Activated CD4-positive, alpha-beta T cell treated with anti-CD3 and anti-CD28 coated beads, Interleukin-2, amount 10 ng/mL, durations not matched to agents 7 days and 5 days (primary cell): Measurements from ENCODE around the gene CPE. TPM values are rescaled to one million over a fixed set of nuclear protein-coding genes. Genes with fewer than 3 reads are reported as not detected.

ENCODE experiments used
- CTCF ChIA-PET: fragments of 350-600 bp; sonication (Branson Sonifier 250); formaldehyde crosslinking; loops from one replicate; lab custom pipeline; 2021; ENCODE audit warnings: antibody characterized with exemption; lab: Charles Lee
- POLR2A ChIA-PET: fragments of 350-600 bp; sonication (Branson Sonifier 250); formaldehyde crosslinking; loops from one replicate; lab custom pipeline; 2021; ENCODE audit warnings: antibody characterized with exemption; lab: Charles Lee
- DNase-seq: peaks from one replicate; pipeline ENCODE4 v3.0.0-alpha.2; 2020
- H3K27ac Mint-ChIP-seq: one replicate; pipeline ENCODE4 v1.8.0; 2021; ENCODE audit warnings: mild to moderate bottlenecking, moderate library complexity, mixed read lengths
- H3K27me3 Mint-ChIP-seq: one replicate; pipeline ENCODE4 v1.8.0; 2021; ENCODE audit warnings: mixed read lengths
- H3K36me3 Mint-ChIP-seq: one replicate; pipeline ENCODE4 v1.8.0; 2021; ENCODE audit warnings: low read depth, mixed read lengths
- H3K4me1 Mint-ChIP-seq: one replicate; pipeline ENCODE4 v1.8.0; 2021; ENCODE audit warnings: mixed read lengths
- H3K4me3 Mint-ChIP-seq: one replicate; pipeline ENCODE4 v1.8.0; 2021; ENCODE audit warnings: mild to moderate bottlenecking, moderate library complexity, mixed read lengths
- H3K9me3 Mint-ChIP-seq: one replicate; pipeline ENCODE4 v1.8.0; 2021; ENCODE audit warnings: mixed read lengths
- total RNA-seq, 2 experiments: library from RNA; stranded (reverse); gene quantifications; one replicate each; pipeline ENCODE4 v1.2.3, GENCODE V29; 2021

The CPE gene
- total RNA-seq, 2 experiments from 2014 or later, result not detected

- DNase-seq, result no peak
- ChIA-PET POLR2A (no interaction called here), CTCF (no interaction called here)
- H3K27me3 Mint-ChIP-seq, result peaks cover 8% of the 10 kb centered on the region
- H3K4me3 Mint-ChIP-seq, result no peak overlapping the region
- H3K9me3 Mint-ChIP-seq, result no peaks in the 10 kb centered on the region
- no peak overlapping the region for H3K27ac Mint-ChIP-seq
- H3K4me1 Mint-ChIP-seq, result no peaks in the 10 kb centered on the region
- H3K36me3 Mint-ChIP-seq, result no peaks in the 10 kb centered on the region
Observed at GRCh38 chr4:165458471-165458870, 79.7 kb downstream of the CPE start.

GRCh38 chr4:165461159-165461821 is 82.5 kb downstream of the CPE start:
- DNase-seq, result no peak
- POLR2A ChIA-PET, result no interaction called here
- H3K27me3 Mint-ChIP-seq, result peaks cover 7% of the 10 kb centered on the region
- no peaks in the 10 kb centered on the region for H3K9me3 Mint-ChIP-seq
- H3K27ac Mint-ChIP-seq, result no peak overlapping the region
- CTCF ChIA-PET, result interaction anchor here (2.1 kb wide), 1 partner anchor 330 kb away, joined by 7 read pairs; no protein-coding TSS in a partner anchor
- no peaks in the 10 kb centered on the region for H3K4me1 Mint-ChIP-seq
- no peak overlapping the region for H3K4me3 Mint-ChIP-seq
- H3K36me3 Mint-ChIP-seq, result no peaks in the 10 kb centered on the region

GRCh38 chr4:165462009-165462408 is 83.2 kb downstream of the CPE start:
- Mint-ChIP-seq H3K4me1 (no peaks in the 10 kb centered on the region), H3K36me3 (no peaks in the 10 kb centered on the region), H3K27me3 (peaks cover 7% of the 10 kb centered on the region), H3K4me3 (no peak overlapping the region), H3K9me3 (no peaks in the 10 kb centered on the region), H3K27ac (no peak overlapping the region)
- CTCF ChIA-PET, result interaction anchor here (2.1 kb wide), 1 partner anchor 331 kb away, joined by 7 read pairs; no protein-coding TSS in a partner anchor
- no peak for DNase-seq
- POLR2A ChIA-PET, result no interaction called here

- Mint-ChIP-seq H3K36me3 (no peaks in the 10 kb centered on the region), H3K9me3 (no peaks in the 10 kb centered on the region), H3K4me1 (no peaks in the 10 kb centered on the region), H3K27me3 (peaks cover 3% of the 10 kb centered on the region), H3K4me3 (no peak overlapping the region), H3K27ac (no peak overlapping the region)
- CTCF ChIA-PET, result interaction anchor here (1.0 kb wide), 1 partner anchor 31 kb away, joined by 3 read pairs; no protein-coding TSS in a partner anchor
- DNase-seq, result no peak
- POLR2A ChIA-PET, result no interaction called here
Observed at GRCh38 chr4:165464376-165464775, 85.6 kb downstream of the CPE start.

- CTCF ChIA-PET, result interaction anchor here (1.0 kb wide), 2 partner anchors 31 to 334 kb away, joined by 3 to 4 read pairs; no protein-coding TSS in a partner anchor
- POLR2A ChIA-PET, result no interaction called here
- Mint-ChIP-seq H3K9me3 (no peaks in the 10 kb centered on the region), H3K4me1 (no peaks in the 10 kb centered on the region), H3K4me3 (no peak overlapping the region), H3K27ac (no peak overlapping the region), H3K36me3 (no peaks in the 10 kb centered on the region), H3K27me3 (peaks cover 3% of the 10 kb centered on the region)
- DNase-seq, result peak; percentile 23
Observed at GRCh38 chr4:165464813-165465381, 86.1 kb downstream of the CPE start.

- no peak overlapping the region for H3K4me3 Mint-ChIP-seq
- no peaks in the 10 kb centered on the region for H3K27me3 Mint-ChIP-seq
- DNase-seq, result no peak
- CTCF ChIA-PET, result interaction anchor here (0.9 kb wide), 1 partner anchor 339 kb away, joined by 3 read pairs; no protein-coding TSS in a partner anchor
- H3K36me3 Mint-ChIP-seq, result no peaks in the 10 kb centered on the region
- POLR2A ChIA-PET, result no interaction called here
- H3K27ac Mint-ChIP-seq, result no peak overlapping the region
- no peaks in the 10 kb centered on the region for H3K4me1 Mint-ChIP-seq
- H3K9me3 Mint-ChIP-seq, result peaks cover 12% of the 10 kb centered on the region
Observed at GRCh38 chr4:165470009-165470408, 91.2 kb downstream of the CPE start.

GRCh38 chr4:165472943-165473676 is 94.3 kb downstream of the CPE start:
- Mint-ChIP-seq H3K9me3 (peaks cover 12% of the 10 kb centered on the region), H3K36me3 (no peaks in the 10 kb centered on the region), H3K4me1 (no peaks in the 10 kb centered on the region), H3K27ac (no peak overlapping the region), H3K4me3 (no peak overlapping the region), H3K27me3 (no peaks in the 10 kb centered on the region)
- no peak for DNase-seq
- POLR2A ChIA-PET, result no interaction called here
- CTCF ChIA-PET, result no interaction called here

GRCh38 chr4:165474784-165475705 is 96.2 kb downstream of the CPE start:
- Mint-ChIP-seq H3K36me3 (no peaks in the 10 kb centered on the region), H3K27me3 (peaks cover 5% of the 10 kb centered on the region), H3K27ac (no peak overlapping the region), H3K4me3 (no peak overlapping the region), H3K4me1 (no peaks in the 10 kb centered on the region), H3K9me3 (peaks cover 12% of the 10 kb centered on the region)
- POLR2A ChIA-PET, result no interaction called here
- no peak for DNase-seq
- CTCF ChIA-PET, result no interaction called here

GRCh38 chr4:165475706-165476070 is 96.9 kb downstream of the CPE start:
- ChIA-PET CTCF (no interaction called here), POLR2A (no interaction called here)
- Mint-ChIP-seq H3K4me3 (no peak overlapping the region), H3K4me1 (no peaks in the 10 kb centered on the region), H3K27ac (no peak overlapping the region), H3K9me3 (peaks cover 12% of the 10 kb centered on the region), H3K27me3 (peaks cover 5% of the 10 kb centered on the region), H3K36me3 (no peaks in the 10 kb centered on the region)
- no peak for DNase-seq

- Mint-ChIP-seq H3K36me3 (no peaks in the 10 kb centered on the region), H3K4me3 (no peak overlapping the region), H3K4me1 (no peaks in the 10 kb centered on the region), H3K27ac (no peak overlapping the region), H3K27me3 (peaks cover 8% of the 10 kb centered on the region), H3K9me3 (peaks cover 12% of the 10 kb centered on the region)
- no peak for DNase-seq
- POLR2A ChIA-PET, result no interaction called here
- CTCF ChIA-PET, result no interaction called here
Observed at GRCh38 chr4:165476214-165477098, 97.6 kb downstream of the CPE start.

GRCh38 chr4:165477799-165478198 is 99.0 kb downstream of the CPE start:
- Mint-ChIP-seq H3K4me3 (no peak overlapping the region), H3K27me3 (peaks cover 13% of the 10 kb centered on the region), H3K4me1 (no peaks in the 10 kb centered on the region), H3K36me3 (no peaks in the 10 kb centered on the region), H3K27ac (no peak overlapping the region), H3K9me3 (peaks cover 12% of the 10 kb centered on the region)
- no peak for DNase-seq
- POLR2A ChIA-PET, result no interaction called here
- CTCF ChIA-PET, result interaction anchor here (0.5 to 0.9 kb wide), 3 partner anchors 17 to 404 kb away, joined by 3 to 5 read pairs (median 3); no protein-coding TSS in a partner anchor
